RWPE2 (cell line): ENCODE measurements around the gene TRAF7.
A peak's percentile ranks its signal among the peaks of the same experiment; 100 is the strongest.
"Not testable (repeated sequence)": the region's sequence is repeated elsewhere in the genome, so short reads cannot be mapped to it uniquely, and the experiment has no call there.

ENCODE experiments used
- ATAC-seq: fragments of 200-7000 bp; cut with Tn5 transposase; 3 replicates; pipeline ENCODE4 v1.9.1; 2021; ENCODE audit warnings: low read depth
- DNase-seq: peaks from one replicate; pipeline ENCODE4 v3.0.0-alpha.2; 2020; ENCODE audit warnings: low spot score
- H3K27ac ChIP-seq: fragments of 450-650 bp; 2 replicates; pipeline ENCODE4 v1.5.1; 2017; ENCODE audit warnings: mild to moderate bottlenecking; ENCODE audit not compliant: poor library complexity, severe bottlenecking
- H3K27me3 ChIP-seq: fragments of 250-450 bp; sonication (Bioruptor Pico); 2 replicates; pipeline ENCODE4 v1.5.1; 2021; ENCODE audit warnings: mild to moderate bottlenecking, moderate library complexity; ENCODE audit not compliant: insufficient read depth, poor library complexity, severe bottlenecking
- H3K36me3 ChIP-seq: fragments of 250-450 bp; sonication (Bioruptor Pico); 2 replicates; pipeline ENCODE4 v1.5.1; 2020; ENCODE audit warnings: low read depth, mild to moderate bottlenecking, moderate library complexity
- H3K4me1 ChIP-seq: fragments of 250-450 bp; sonication (Bioruptor Pico); 2 replicates; pipeline ENCODE4 v1.5.1; 2021; ENCODE audit warnings: mild to moderate bottlenecking, moderate library complexity; ENCODE audit not compliant: insufficient read depth, poor library complexity, severe bottlenecking
- H3K4me3 ChIP-seq: fragments of 250-450 bp; sonication (Bioruptor Pico); 2 replicates; pipeline ENCODE4 v1.5.1; 2021; ENCODE audit warnings: mild to moderate bottlenecking, moderate library complexity; ENCODE audit not compliant: severe bottlenecking
- H3K9me3 ChIP-seq: fragments of 250-450 bp; sonication (Bioruptor Pico); 2 replicates; pipeline ENCODE4 v1.5.1; 2021; ENCODE audit warnings: mild to moderate bottlenecking, moderate library complexity; ENCODE audit not compliant: severe bottlenecking
- CTCF ChIP-seq: fragments of 450-650 bp; IDR thresholded peaks from one replicate; pipeline ENCODE4 v1.5.1; 2017; ENCODE audit warnings: mild to moderate bottlenecking, moderate library complexity; ENCODE audit not compliant: poor library complexity, severe bottlenecking

Gene TRAF7

GRCh38 chr16:2197765-2198164, 42.2 kb downstream of the TRAF7 start:
- no peak for DNase-seq
- H3K27ac ChIP-seq: no peak overlapping the region
- H3K27me3 ChIP-seq: peaks cover 9% of the 10 kb centered on the region
- H3K4me3 ChIP-seq: no peak overlapping the region
- no peaks in the 10 kb centered on the region for H3K36me3 ChIP-seq
- TF ChIP-seq CTCF: no peak
- H3K9me3 ChIP-seq: no peaks in the 10 kb centered on the region
- no peaks in the 10 kb centered on the region for H3K4me1 ChIP-seq
- ATAC-seq: no peak

GRCh38 chr16:2198283-2198682, 42.7 kb downstream of the TRAF7 start:
- H3K4me3 ChIP-seq: no peak overlapping the region
- H3K36me3 ChIP-seq: no peaks in the 10 kb centered on the region
- TF ChIP-seq CTCF: no peak
- no peaks in the 10 kb centered on the region for H3K4me1 ChIP-seq
- peaks cover 9% of the 10 kb centered on the region for H3K27me3 ChIP-seq
- no peaks in the 10 kb centered on the region for H3K9me3 ChIP-seq
- ATAC-seq: no peak
- H3K27ac ChIP-seq: no peak overlapping the region
- no peak for DNase-seq

GRCh38 chr16:2199095-2199494, 43.5 kb downstream of the TRAF7 start:
- no peaks in the 10 kb centered on the region for H3K4me1 ChIP-seq
- no peaks in the 10 kb centered on the region for H3K36me3 ChIP-seq
- DNase-seq (no peak), ATAC-seq (no peak)
- peaks cover 9% of the 10 kb centered on the region for H3K27me3 ChIP-seq
- H3K27ac ChIP-seq: no peak overlapping the region
- no peaks in the 10 kb centered on the region for H3K9me3 ChIP-seq
- no peak overlapping the region for H3K4me3 ChIP-seq
- no peak for TF ChIP-seq CTCF

- Histone ChIP-seq H3K4me3 (no peak overlapping the region), H3K27me3 (peaks cover 9% of the 10 kb centered on the region), H3K9me3 (no peaks in the 10 kb centered on the region), H3K4me1 (no peaks in the 10 kb centered on the region), H3K27ac (no peak overlapping the region), H3K36me3 (no peaks in the 10 kb centered on the region)
- TF ChIP-seq CTCF: no peak
- DNase-seq (peak; percentile 55), ATAC-seq (no peak)
Measured at GRCh38 chr16:2199621-2200139, 44.1 kb downstream of the TRAF7 start.

GRCh38 chr16:2200313-2200712, 44.7 kb downstream of the TRAF7 start:
- Histone ChIP-seq H3K27me3 (peaks cover 6% of the 10 kb centered on the region), H3K4me3 (no peak overlapping the region), H3K4me1 (no peaks in the 10 kb centered on the region), H3K9me3 (no peaks in the 10 kb centered on the region), H3K36me3 (no peaks in the 10 kb centered on the region), H3K27ac (no peak overlapping the region)
- ATAC-seq (no peak), DNase-seq (no peak)
- TF ChIP-seq CTCF: no peak

GRCh38 chr16:2203119-2203688, 47.6 kb downstream of the TRAF7 start:
- H3K4me1 ChIP-seq, H3K4me3 ChIP-seq, H3K27ac ChIP-seq, ATAC-seq, H3K9me3 ChIP-seq, DNase-seq, H3K27me3 ChIP-seq: not testable (repeated sequence)
- peaks cover 15% of the 10 kb centered on the region for H3K36me3 ChIP-seq
